Right lobe of liver (tissue), 6 donors: ENCODE measurements around the gene NME9. TPM values are rescaled to one million over a fixed set of nuclear protein-coding genes. Genes with fewer than 3 reads are reported as not detected.

Experiments
- ATAC-seq, 4 donors: fragments of 200-7000 bp; cut with Tn5 transposase; one replicate each; pipeline ENCODE4 v1.9.1; 2020; ENCODE audit warnings: mild to moderate bottlenecking in 4 of 4, moderate library complexity in 4 of 4
- DNase-seq, 3 donors: peaks; one replicate each; pipeline ENCODE4 v3.0.0-alpha.2; 2020
- H3K27ac ChIP-seq, 3 donors: fragments of 200-600 bp; one replicate each; pipeline ENCODE4 v1.8.0; 2022
- H3K27me3 ChIP-seq, 2 donors: fragments of 200-600 bp; one replicate each; pipeline ENCODE4 v1.8.0; 2022
- H3K36me3 ChIP-seq, 4 donors: fragments of 200-600 bp; sonication (generic) in 1 of 4; one replicate each; pipeline versions ENCODE4 v1.5.1 to v1.8.0; 2017 to 2022; ENCODE audit warnings: control low read depth in 1 of 4
- H3K4me1 ChIP-seq, 4 donors: fragments of 200-600 bp; sonication (generic) in 1 of 4; one replicate each; pipeline versions ENCODE4 v1.5.1 to v1.8.0; 2017 to 2022; ENCODE audit warnings: control low read depth in 1 of 4
- H3K4me3 ChIP-seq, 3 donors: fragments of 200-600 bp; one replicate each; pipeline ENCODE4 v1.8.0; 2022
- H3K9me3 ChIP-seq, 4 donors: fragments of 200-600 bp; sonication (generic) in 1 of 4; one replicate each; pipeline versions ENCODE4 v1.5.1 to v1.8.0; 2017 to 2022; ENCODE audit warnings: control low read depth in 1 of 4
- CTCF ChIP-seq, 4 donors: fragments of 200-600 bp in 3 of 4; fragments of 450-650 bp in 1 of 4; IDR thresholded peaks; one replicate each; pipeline versions ENCODE4 v1.5.1 to v1.8.0; 2016 to 2022; ENCODE audit warnings: antibody characterized with exemption in 4 of 4, mild to moderate bottlenecking in 2 of 4
- POLR2A ChIP-seq: fragments of 450-650 bp; IDR thresholded peaks from one replicate; pipeline ENCODE4 v1.6.1; 2017; ENCODE audit warnings: antibody characterized with exemption, mild to moderate bottlenecking
- WGBS: methylation state at CpG from one replicate; pipeline ENCODE4 v1.1.6; 2018; ENCODE audit warnings: low coverage, low lambda C conversion rate; ENCODE audit not compliant: insufficient coverage; ENCODE audit errors: missing lambda C conversion rate; 5-methylcytosine and 5-hydroxymethylcytosine counted together
- intact Hi-C, 2 donors: fragments of 100-400 bp; cut with DNase I; formaldehyde crosslinking; loops; one replicate each; pipeline versions ENCODE4 v1.11.2 to v1.14.1; 2022
- total RNA-seq, 6 experiments: library from RNA; depleted of rRNA in 2 of 6; stranded (reverse); fragments of >200 nt in 2 of 6; fragmentation: NEBNext Ultra II Directional in 3 of 6; extraction: Animal tissue kit (Norgen Biotek cat#: 25700) in 3 of 6; gene quantifications; one replicate each; pipeline versions ENCODE4 v1.1.0 to v1.2.4, GENCODE V29; 2016 to 2023
- donor health status: DM: no; HTN: yes; CAD: no.
- donor health status: DM: no; HTN: no; CAD: no.
- donor health status: DM: no; HTN: no; CAD: no.
- donor health status: DM: no; HTN: yes; CAD: no.
- donor health status: DM: no; HTN: yes; CAD: no.

Gene NME9
- total RNA-seq, 6 experiments from 2014 or later, result not detected

- peaks cover 0 to 17% (median 0%) of the 10 kb centered on the region in 4 donors for H3K4me1 ChIP-seq
- H3K9me3 ChIP-seq, result no peaks in the 10 kb centered on the region
- peak overlapping the region; percentile 62 to 73 (median 67) for H3K27ac ChIP-seq
- no peaks in the 10 kb centered on the region for H3K36me3 ChIP-seq
- TF ChIP-seq POLR2A (no peak), CTCF (IDR thresholded peaks at IDR 0.05) (no peak)
- intact Hi-C loops, result no loop called here
- DNase-seq (no peak), ATAC-seq (peak in 2 of 4 donors; percentile 13 to 21)
- no peaks in the 10 kb centered on the region for H3K27me3 ChIP-seq
- WGBS, result 29% methylated on average over 11 of the region's 58 CpGs
- peak overlapping the region; percentile 62 to 70 (median 67) for H3K4me3 ChIP-seq
These were observed 19.4 kb upstream of the NME9 start for GRCh38 chr3:138348754-138349739.

GRCh38 chr3:138347960-138348753, 18.5 kb upstream of the NME9 start, which contains the start of gene MRAS:
TSS of gene MRAS (plus strand) at chr3:138348579. CDS start at chr3:138372884, 24,305 bp downstream.
- no peaks in the 10 kb centered on the region for H3K36me3 ChIP-seq
- peaks cover 0 to 17% (median 0%) of the 10 kb centered on the region in 4 donors for H3K4me1 ChIP-seq
- intact Hi-C loops, result no loop called here
- TF ChIP-seq POLR2A (peak; percentile 54), CTCF (IDR thresholded peaks at IDR 0.05) (peak; percentile 31 to 51 (median 42))
- 0% methylated on average over 17 of the region's 93 CpGs for WGBS
- ATAC-seq (peak; percentile 63 to 77 (median 72)), DNase-seq (peak; percentile 77 to 83 (median 81))
- peak within 1 kb of the TSS; percentile 62 to 73 (median 67) for H3K27ac ChIP-seq
- no peaks in the 10 kb centered on the region for H3K27me3 ChIP-seq
- H3K9me3 ChIP-seq, result no peaks in the 10 kb centered on the region
- peak within 1 kb of the TSS; percentile 62 to 70 (median 67) for H3K4me3 ChIP-seq

GRCh38 chr3:138344754-138345153, 15.1 kb upstream of the NME9 start:
- peaks cover 0 to 17% (median 0%) of the 10 kb centered on the region in 4 donors for H3K4me1 ChIP-seq
- no peaks in the 10 kb centered on the region for H3K36me3 ChIP-seq
- no CpG with 5 or more reads among the region's 1 CpG for WGBS
- peak overlapping the region in 1 of 3 donors; percentile 18 for H3K27ac ChIP-seq
- peak; percentile 80 to 91 (median 86) for ATAC-seq
- peak; percentile 84 to 96 (median 91) for DNase-seq
- H3K9me3 ChIP-seq, result no peaks in the 10 kb centered on the region
- intact Hi-C loops, result no loop called here
- TF ChIP-seq POLR2A, result no peak
- TF ChIP-seq CTCF (IDR thresholded peaks at IDR 0.05), result no peak
- H3K27me3 ChIP-seq, result no peaks in the 10 kb centered on the region
- no peak overlapping the region for H3K4me3 ChIP-seq

GRCh38 chr3:138340511-138340910, 10.9 kb upstream of the NME9 start:
- 86% methylated on average over 2 of the region's 5 CpGs for WGBS
- DNase-seq (no peak), ATAC-seq (no peak)
- no peaks in the 10 kb centered on the region for H3K9me3 ChIP-seq
- no peak overlapping the region for H3K27ac ChIP-seq
- no peak overlapping the region for H3K4me3 ChIP-seq
- H3K36me3 ChIP-seq, result no peaks in the 10 kb centered on the region
- H3K4me1 ChIP-seq, result peaks cover 0 to 10% (median 0%) of the 10 kb centered on the region in 4 donors
- no peak for TF ChIP-seq CTCF (IDR thresholded peaks at IDR 0.05)
- no peak for TF ChIP-seq POLR2A
- H3K27me3 ChIP-seq, result no peaks in the 10 kb centered on the region
- intact Hi-C loops, result no loop called here
